ENCODE measurements around the gene ZNF74.

ZNF74 gene

DNA sequence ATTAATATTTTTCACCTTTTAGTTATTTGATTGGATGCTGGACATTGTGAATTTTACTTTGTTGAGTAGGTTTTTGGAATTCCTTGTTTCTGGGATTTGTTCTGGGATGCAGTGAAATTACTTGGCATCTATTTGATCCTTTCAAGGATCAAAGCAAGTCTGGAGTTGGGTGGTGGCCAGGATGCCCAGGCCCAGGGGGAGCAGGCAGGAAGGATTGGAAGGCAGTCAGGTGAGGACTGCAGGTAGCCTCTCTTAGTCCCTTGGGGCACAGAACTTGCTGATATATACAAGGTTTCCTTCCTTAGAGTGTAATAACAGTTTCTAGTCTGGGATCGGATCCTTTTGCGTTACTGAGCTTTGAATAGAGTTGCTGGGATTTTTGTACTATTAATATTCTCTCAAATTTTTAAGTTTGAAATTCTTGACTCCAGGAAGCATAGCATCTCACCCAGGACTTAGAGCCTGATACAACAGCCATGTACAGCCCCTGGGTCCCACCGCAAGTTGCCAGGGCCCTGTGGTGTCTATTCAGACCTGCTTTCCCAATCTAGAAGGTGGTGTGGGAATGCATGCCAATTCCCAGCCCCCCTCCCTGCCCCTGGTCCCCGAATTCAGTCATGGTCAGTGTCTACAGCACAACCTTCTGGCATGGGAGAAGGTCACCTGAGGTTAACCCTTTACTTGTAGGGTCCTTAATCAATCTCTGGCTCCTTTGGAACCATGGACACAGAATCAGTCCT, 6.1 kb downstream of the ZNF74 start:
- H3K27ac ChIP-seq: no peak overlapping the region

DNA sequence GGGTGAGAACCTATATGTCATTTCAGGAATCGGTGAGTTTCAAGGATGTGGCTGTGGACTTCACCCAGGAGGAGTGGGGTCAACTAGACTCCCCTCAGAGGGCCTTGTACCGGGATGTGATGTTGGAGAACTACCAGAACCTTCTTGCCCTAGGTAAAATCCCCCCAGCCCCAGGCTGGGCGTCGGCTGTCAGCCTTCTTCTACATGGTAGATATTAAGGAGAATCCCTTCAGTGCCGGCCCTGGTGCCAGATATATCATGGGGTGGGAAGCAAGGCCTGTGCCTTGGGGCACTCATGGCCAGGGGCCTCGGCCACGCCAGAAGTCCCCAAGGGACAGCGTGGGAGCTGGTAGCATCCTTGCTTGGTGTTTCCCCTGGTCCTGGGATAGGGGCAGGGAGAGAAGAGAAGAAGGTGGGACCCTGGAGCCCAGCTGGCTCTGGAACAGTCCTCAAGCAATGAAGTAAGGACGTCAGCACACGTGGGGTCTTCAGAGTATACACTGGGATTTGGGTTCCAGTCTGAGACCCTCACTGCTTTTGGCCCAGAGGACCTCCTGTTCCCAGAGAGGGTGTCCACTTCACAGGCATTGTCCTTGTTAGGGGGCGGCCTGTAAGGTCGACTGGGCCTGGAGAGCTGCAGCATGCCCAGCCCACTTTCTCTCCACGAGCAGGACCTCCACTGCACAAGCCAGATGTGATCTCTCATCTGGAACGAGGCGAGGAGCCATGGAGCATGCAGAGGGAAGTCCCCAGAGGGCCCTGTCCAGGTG, 6.8 kb downstream of the ZNF74 start:
- TF ChIP-seq ZFX (IDR thresholded peaks at IDR 0.05; ENCODE audit: borderline replicate concordance): no peak
- TF ChIP-seq, protein P1, sequence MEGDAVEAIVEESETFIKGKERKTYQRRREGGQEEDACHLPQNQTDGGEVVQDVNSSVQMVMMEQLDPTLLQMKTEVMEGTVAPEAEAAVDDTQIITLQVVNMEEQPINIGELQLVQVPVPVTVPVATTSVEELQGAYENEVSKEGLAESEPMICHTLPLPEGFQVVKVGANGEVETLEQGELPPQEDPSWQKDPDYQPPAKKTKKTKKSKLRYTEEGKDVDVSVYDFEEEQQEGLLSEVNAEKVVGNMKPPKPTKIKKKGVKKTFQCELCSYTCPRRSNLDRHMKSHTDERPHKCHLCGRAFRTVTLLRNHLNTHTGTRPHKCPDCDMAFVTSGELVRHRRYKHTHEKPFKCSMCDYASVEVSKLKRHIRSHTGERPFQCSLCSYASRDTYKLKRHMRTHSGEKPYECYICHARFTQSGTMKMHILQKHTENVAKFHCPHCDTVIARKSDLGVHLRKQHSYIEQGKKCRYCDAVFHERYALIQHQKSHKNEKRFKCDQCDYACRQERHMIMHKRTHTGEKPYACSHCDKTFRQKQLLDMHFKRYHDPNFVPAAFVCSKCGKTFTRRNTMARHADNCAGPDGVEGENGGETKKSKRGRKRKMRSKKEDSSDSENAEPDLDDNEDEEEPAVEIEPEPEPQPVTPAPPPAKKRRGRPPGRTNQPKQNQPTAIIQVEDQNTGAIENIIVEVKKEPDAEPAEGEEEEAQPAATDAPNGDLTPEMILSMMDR (IDR thresholded peaks at IDR 0.05): no peak

More for the DNA sequence above, 6.1 kb downstream of the ZNF74 start:
- TF ChIP-seq, protein P1 (IDR thresholded peaks at IDR 0.05): no peak
- TF ChIP-seq ZFX (IDR thresholded peaks at IDR 0.05; ENCODE audit: borderline replicate concordance): no peak

DNA sequence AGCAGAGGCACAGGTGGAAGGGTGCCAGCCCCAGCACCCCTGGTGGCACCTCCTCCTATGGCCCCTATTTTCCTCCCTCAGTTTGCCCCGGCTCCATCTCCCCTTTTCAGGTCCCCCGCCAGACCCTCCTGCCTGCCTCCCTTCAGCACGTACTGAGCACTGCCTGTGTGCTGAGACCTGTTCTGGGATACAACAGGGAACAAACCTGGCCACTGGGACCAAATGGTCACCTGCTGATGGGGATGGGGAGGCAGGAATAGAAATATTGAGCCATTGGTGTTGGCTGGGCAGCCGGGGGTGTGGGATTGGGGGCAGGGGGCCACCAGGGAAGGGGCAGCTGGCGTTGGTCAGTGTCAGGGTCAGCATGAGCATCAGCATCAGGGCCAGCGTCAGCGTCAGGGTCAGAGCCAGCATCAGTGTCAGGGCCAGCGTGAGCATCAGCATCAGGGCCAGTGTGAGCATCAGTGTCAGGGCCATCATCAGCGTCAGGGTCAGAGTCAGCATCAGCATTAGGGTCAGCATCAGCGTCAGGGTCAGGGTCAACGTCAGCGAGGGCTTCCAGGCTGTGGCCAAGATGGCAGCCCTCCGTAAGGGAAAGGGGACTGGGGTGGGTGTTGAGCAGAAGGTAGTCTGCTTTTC, 7.5 kb downstream of the ZNF74 start:
- H3K27ac ChIP-seq: no peak overlapping the region
- TF ChIP-seq, protein P1 (IDR thresholded peaks at IDR 0.05): no peak
- no peak for TF ChIP-seq ZFX (IDR thresholded peaks at IDR 0.05; ENCODE audit: borderline replicate concordance)

More for the DNA sequence above, 6.8 kb downstream of the ZNF74 start:
- no peak overlapping the region for H3K27ac ChIP-seq

DNA sequence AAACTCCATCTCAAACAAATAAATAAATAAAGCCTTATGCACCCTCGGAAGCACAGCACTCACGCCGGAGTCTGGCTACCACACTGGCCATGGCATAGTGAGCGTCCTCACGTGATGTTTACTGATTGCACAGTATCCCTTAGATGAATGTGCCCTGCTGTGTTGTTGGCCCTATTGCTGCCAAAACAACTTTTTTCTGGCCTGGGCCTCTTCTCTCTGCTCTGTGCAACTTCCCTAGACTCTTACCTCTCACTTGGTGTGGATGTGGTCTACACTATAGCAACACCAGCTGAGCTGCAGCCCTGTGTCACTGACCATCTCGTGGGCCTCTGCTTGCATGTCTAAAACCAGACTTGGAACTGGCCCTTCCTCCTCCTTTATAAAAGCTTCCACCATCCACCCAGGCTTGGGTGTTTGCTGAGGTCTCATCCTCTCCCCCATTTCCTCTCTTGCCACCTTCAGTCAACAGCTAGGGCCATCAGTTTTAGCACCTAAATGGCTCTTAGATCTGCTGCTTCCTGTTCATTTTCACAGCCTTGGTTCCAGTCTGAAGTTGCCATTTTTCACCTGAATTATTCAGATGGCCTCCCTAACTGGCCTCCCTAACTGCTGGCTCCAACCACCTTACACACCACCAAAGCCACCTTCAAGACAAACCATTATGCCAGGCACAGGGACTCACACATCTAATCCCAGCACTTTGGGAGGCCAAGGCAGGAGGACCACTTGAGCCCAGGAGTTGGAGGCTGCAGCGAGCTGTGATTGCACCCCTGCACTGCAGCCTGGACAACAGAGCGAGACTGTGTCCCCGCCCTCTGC, 9.2 kb downstream of the ZNF74 start:
- TF ChIP-seq, protein P1 (IDR thresholded peaks at IDR 0.05): no peak
- TF ChIP-seq ZFX (IDR thresholded peaks at IDR 0.05; ENCODE audit: borderline replicate concordance): no peak
- H3K27ac ChIP-seq: no peak overlapping the region

DNA sequence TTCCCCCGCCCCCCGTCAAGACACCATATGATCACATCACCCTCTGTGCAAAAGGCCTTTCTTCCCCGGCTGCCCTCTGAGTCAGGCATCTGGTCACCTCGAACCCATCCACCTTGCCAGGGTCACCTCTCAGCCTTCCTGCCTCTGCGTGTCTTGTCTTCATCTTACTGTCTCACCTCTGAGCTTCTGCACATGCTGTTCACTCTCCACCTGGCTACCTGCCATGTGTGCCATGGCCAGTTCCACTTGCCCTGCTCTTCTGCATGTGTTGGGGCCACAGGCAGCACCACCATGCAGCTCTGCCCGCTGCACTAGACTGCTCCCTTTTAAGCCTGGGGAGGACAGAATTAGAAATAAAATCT, 9.8 kb downstream of the ZNF74 start:
- no peak overlapping the region for H3K27ac ChIP-seq
- TF ChIP-seq, protein P1 (IDR thresholded peaks at IDR 0.05): no peak
- TF ChIP-seq ZFX (IDR thresholded peaks at IDR 0.05; ENCODE audit: borderline replicate concordance): no peak

DNA sequence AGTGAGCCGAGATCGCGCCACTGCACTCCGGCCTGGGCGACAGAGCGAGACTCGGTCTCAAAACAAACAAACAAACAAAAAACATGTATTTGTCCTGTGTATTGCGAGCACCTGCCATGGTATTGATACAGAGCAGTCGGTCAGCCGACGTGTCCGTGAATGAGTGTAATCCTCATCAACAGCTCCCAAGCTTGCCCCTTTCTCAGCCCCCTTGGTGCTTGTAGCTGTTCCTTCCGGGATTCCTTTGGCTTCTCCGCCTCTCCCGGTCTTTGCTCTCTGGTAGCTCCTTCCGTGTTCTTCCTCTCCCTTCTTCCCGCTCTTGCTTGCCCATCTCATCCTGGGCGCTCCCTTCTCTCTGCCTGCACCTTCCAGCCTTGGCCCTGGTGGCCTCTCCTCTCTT, 10.9 kb downstream of the ZNF74 start:
- TF ChIP-seq ZFX (IDR thresholded peaks at IDR 0.05; ENCODE audit: borderline replicate concordance): no peak
- TF ChIP-seq, protein P1 (IDR thresholded peaks at IDR 0.05): no peak

More for the DNA sequence above, 10.9 kb downstream of the ZNF74 start:
- no peak overlapping the region for H3K27ac ChIP-seq

All from 22Rv1 (cell line).